GM15510 (cell line): ENCODE measurements around the gene CSPG4.
A peak's percentile ranks its signal among the peaks of the same experiment; 100 is the strongest.

Experiments
- POLR2A ChIP-seq: IDR thresholded peaks from 3 replicates; pipeline ENCODE4 v1.6.1; 2011; ENCODE audit warnings: borderline replicate concordance; ENCODE audit not compliant: insufficient read length; ENCODE audit errors: extremely low read depth

CSPG4 gene

GRCh38 chr15:75738647-75739325 is 26.1 kb upstream of the CSPG4 start:
- TF ChIP-seq POLR2A, result peak; percentile 37

DNA sequence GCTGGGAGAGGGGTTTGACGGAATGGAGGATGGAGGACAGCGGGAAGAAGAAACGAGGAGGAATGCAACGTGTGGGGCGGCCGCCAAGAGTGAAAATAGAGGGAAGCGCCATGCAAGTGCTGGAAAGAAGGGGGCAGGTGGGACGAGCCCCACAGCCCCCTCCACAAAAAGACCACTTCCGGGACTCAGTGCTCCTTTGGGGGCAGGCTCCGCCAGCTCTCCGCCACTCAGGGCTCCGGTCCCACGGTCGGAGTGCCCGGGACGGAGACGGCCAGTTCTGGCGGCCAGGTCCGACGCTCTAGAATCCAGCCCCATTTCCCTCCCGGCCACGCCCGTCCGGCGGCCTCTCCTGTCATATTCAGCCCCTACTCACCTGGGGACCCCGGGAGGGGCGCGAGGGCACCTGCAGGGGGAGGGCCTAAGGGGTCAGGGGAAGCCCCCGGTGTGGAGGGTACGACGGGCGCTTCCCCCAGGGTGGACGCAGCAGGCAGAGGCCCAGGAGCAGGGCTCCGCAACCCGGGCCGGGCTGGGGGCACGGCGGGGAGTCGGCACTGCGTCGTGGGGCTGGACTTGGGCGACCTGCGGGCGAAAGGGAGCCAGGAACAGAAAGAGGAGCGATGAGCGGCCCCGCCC is 25.5 kb upstream of the CSPG4 start:
- no peak for TF ChIP-seq POLR2A

- TF ChIP-seq POLR2A, result no peak
These were observed 23.6 kb upstream of the CSPG4 start for GRCh38 chr15:75736256-75736655.

GRCh38 chr15:75733761-75734651 is 21.4 kb upstream of the CSPG4 start:
- no peak for TF ChIP-seq POLR2A

GRCh38 chr15:75732809-75733451 is 20.3 kb upstream of the CSPG4 start:
- no peak for TF ChIP-seq POLR2A

- TF ChIP-seq POLR2A, result no peak
These were observed 19.6 kb upstream of the CSPG4 start for GRCh38 chr15:75732177-75732808.

- no peak for TF ChIP-seq POLR2A
These were observed 18.9 kb upstream of the CSPG4 start for GRCh38 chr15:75731248-75732151.

DNA sequence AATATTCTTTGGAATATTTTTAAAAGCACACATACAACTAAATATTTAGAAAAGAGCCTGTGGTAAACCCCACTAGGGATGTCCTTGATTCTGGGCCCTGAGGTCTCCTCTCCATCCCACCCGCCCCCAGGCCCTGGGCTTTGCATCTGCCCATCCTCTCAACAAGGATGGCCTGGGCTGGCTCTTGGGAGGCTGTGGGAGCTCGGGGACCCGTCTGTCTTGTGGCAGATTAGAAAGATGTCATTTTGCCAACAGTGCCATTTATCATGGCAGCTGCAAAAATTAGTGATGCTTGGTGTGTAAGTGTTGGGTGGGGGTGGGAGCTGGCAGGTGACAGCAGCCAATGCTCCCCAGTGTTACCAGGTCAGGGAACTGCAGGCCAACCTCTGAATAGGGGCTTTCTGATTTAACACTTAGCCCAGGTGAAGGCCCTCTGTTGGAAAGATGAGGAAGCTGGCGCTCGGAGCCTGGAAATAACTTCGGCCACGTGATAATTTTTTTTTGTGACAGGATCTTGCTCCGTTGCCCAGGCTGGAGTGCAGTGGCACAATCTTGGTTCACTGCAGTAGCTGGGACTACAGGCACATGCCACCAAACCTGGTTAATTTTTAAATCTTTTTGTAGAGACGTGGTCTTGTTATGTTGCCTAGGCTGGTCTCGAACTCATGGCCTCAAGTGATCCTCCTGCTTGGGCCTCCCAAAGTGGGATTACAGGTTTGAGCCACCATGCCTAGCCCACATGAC is 16.9 kb upstream of the CSPG4 start:
- no peak for TF ChIP-seq POLR2A

GRCh38 chr15:75727851-75728715 is 15.4 kb upstream of the CSPG4 start:
- TF ChIP-seq POLR2A, result no peak

DNA sequence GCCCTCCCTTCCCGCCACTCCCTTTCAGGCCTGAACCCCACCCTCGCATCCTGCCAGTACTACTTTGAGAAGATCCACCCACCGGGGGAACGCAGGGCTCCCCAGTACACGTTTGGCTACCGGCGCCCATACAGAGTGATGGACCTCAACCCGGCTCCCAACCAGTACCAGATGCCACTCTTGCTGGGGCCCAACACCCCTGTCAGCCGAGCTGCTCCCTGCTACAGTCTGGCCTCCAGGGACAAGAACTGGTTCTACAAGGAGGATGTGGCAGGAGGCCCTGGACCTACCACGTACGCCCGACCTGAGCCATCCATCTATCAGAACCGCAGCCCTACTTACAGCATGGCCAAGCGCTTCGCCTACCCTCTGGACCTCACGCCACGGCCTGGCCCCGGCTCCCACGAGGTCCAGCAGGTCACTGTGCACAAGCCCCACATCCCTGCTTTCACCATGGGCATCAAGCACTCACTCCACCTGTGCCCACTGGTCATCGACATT is 14.4 kb upstream of the CSPG4 start:
- no peak for TF ChIP-seq POLR2A

GRCh38 chr15:75725719-75726607 is 13.3 kb upstream of the CSPG4 start:
- TF ChIP-seq POLR2A, result no peak
